Vagina (tissue), 2 donors: ENCODE measurements around the gene DSG2.

Experiments used
- CTCF ChIP-seq, 3 experiments: fragments of 450-650 bp in 2 of 3; fragments of 200-600 bp in 1 of 3; sonication (generic) in 1 of 3; IDR thresholded peaks; one replicate each; pipeline ENCODE4 v1.5.1; 2017 to 2019; ENCODE audit warnings: antibody characterized with exemption in 3 of 3, mild to moderate bottlenecking in 2 of 3, moderate library complexity in 2 of 3
- POLR2A ChIP-seq, 2 donors: fragments of 450-650 bp; IDR thresholded peaks; one replicate each; pipeline ENCODE4 v1.6.1; 2017; ENCODE audit warnings: antibody characterized with exemption in 2 of 2, mild to moderate bottlenecking in 2 of 2, moderate library complexity in 2 of 2
- POLR2AphosphoS5 ChIP-seq, 2 donors: sonication (generic); formaldehyde crosslinking; IDR thresholded peaks; one replicate each; pipeline ENCODE4 v1.9.0; 2017; ENCODE audit warnings: antibody characterized with exemption in 2 of 2, mild to moderate bottlenecking in 2 of 2, low read depth in 1 of 2; ENCODE audit not compliant: insufficient read depth in 1 of 2

DNA sequence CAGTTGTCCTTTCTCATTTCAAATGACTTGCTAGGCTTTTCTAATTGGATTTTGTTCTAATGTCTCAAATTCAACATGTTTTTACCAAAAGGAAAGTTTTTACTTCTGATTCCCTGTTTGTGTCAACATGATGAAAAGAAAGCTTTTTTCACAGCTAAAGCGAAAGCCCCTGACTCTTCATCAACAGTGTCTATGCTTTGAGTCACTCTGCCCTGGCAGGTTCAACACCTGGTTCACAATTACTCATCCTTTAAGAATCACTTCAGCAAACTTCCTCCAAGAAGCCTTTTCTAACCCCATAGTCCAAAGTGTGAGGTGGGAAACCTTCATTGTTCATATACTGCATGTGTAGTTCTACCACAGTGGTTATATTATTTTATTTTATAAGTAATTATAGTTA lies 7.6 kb upstream of the DSG2 start:
- TF ChIP-seq CTCF (IDR thresholded peaks at IDR 0.05) (no peak), POLR2A (IDR thresholded peaks at IDR 0.05) (no peak), POLR2AphosphoS5 (IDR thresholded peaks at IDR 0.05; ENCODE audit: insufficient read depth in 1 of 2, low read depth in 1 of 2) (peak in 1 of 2 donors; percentile 56)
